ENCODE results near the gene DCT.

DCT gene

GRCh38 chr13:94414708-94415107 is 64.8 kb downstream of the DCT start:
- no peaks in the 10 kb centered on the region for H3K79me2 ChIP-seq (ENCODE audit: insufficient read depth, low read length)
- no peak overlapping the region for H3K4me3 ChIP-seq (ENCODE audit: low read length, poor library complexity, severe bottlenecking)
- H3K4me1 ChIP-seq (ENCODE audit: insufficient read depth, low read length, poor library complexity, severe bottlenecking), result peaks cover 4% of the 10 kb centered on the region
- H2AFZ ChIP-seq (ENCODE audit: low read length), result no peak overlapping the region
- TF ChIP-seq, protein P1, sequence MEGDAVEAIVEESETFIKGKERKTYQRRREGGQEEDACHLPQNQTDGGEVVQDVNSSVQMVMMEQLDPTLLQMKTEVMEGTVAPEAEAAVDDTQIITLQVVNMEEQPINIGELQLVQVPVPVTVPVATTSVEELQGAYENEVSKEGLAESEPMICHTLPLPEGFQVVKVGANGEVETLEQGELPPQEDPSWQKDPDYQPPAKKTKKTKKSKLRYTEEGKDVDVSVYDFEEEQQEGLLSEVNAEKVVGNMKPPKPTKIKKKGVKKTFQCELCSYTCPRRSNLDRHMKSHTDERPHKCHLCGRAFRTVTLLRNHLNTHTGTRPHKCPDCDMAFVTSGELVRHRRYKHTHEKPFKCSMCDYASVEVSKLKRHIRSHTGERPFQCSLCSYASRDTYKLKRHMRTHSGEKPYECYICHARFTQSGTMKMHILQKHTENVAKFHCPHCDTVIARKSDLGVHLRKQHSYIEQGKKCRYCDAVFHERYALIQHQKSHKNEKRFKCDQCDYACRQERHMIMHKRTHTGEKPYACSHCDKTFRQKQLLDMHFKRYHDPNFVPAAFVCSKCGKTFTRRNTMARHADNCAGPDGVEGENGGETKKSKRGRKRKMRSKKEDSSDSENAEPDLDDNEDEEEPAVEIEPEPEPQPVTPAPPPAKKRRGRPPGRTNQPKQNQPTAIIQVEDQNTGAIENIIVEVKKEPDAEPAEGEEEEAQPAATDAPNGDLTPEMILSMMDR (conservative IDR thresholded peaks at IDR 0.05; ENCODE audit: low read length), result no peak
- TF ChIP-seq EZH2phosphoT487 (IDR thresholded peaks at IDR 0.05; ENCODE audit: borderline replicate concordance), result no peak
- H3K9me2 ChIP-seq (replicated peaks; ENCODE audit: low read depth, low read length), result no peaks in the 10 kb centered on the region
- no peaks in the 10 kb centered on the region for H3K36me3 ChIP-seq (ENCODE audit: insufficient read depth, low read length)
- H3K27me3 ChIP-seq (ENCODE audit: insufficient read depth, low read length, poor library complexity, severe bottlenecking), result no peaks in the 10 kb centered on the region
- H3F3A ChIP-seq (ENCODE audit: low read depth), result no peaks in the 10 kb centered on the region
- H3K9ac ChIP-seq (ENCODE audit: low read depth, low read length, poor library complexity, severe bottlenecking), result no peak overlapping the region
- H3K9me3 ChIP-seq (ENCODE audit: insufficient read depth, low read depth, low read length), result no peaks in the 10 kb centered on the region
- H3K4me2 ChIP-seq (ENCODE audit: low read depth, low read length, poor library complexity, severe bottlenecking), result no peak overlapping the region
- no peaks in the 10 kb centered on the region for H4K20me1 ChIP-seq (ENCODE audit: insufficient read depth, low read length, poor library complexity, severe bottlenecking)

GRCh38 chr13:94414141-94414540 is 65.3 kb downstream of the DCT start:
- no peak overlapping the region for H3K9ac ChIP-seq (ENCODE audit: low read depth, low read length, poor library complexity, severe bottlenecking)
- no peak overlapping the region for H2AFZ ChIP-seq (ENCODE audit: low read length)
- H3K36me3 ChIP-seq (ENCODE audit: insufficient read depth, low read length), result no peaks in the 10 kb centered on the region
- no peak overlapping the region for H3K4me2 ChIP-seq (ENCODE audit: low read depth, low read length, poor library complexity, severe bottlenecking)
- no peaks in the 10 kb centered on the region for H3F3A ChIP-seq (ENCODE audit: low read depth)
- no peak overlapping the region for H3K4me3 ChIP-seq (ENCODE audit: low read length, poor library complexity, severe bottlenecking)
- no peak for TF ChIP-seq EZH2phosphoT487 (IDR thresholded peaks at IDR 0.05; ENCODE audit: borderline replicate concordance)
- TF ChIP-seq, protein P1 (conservative IDR thresholded peaks at IDR 0.05; ENCODE audit: low read length), result no peak
- H4K20me1 ChIP-seq (ENCODE audit: insufficient read depth, low read length, poor library complexity, severe bottlenecking), result no peaks in the 10 kb centered on the region
- no peaks in the 10 kb centered on the region for H3K79me2 ChIP-seq (ENCODE audit: insufficient read depth, low read length)
- no peaks in the 10 kb centered on the region for H3K9me2 ChIP-seq (replicated peaks; ENCODE audit: low read depth, low read length)
- peaks cover 4% of the 10 kb centered on the region for H3K4me1 ChIP-seq (ENCODE audit: insufficient read depth, low read length, poor library complexity, severe bottlenecking)
- no peaks in the 10 kb centered on the region for H3K27me3 ChIP-seq (ENCODE audit: insufficient read depth, low read length, poor library complexity, severe bottlenecking)
- H3K9me3 ChIP-seq (ENCODE audit: insufficient read depth, low read depth, low read length), result no peaks in the 10 kb centered on the region

DNA sequence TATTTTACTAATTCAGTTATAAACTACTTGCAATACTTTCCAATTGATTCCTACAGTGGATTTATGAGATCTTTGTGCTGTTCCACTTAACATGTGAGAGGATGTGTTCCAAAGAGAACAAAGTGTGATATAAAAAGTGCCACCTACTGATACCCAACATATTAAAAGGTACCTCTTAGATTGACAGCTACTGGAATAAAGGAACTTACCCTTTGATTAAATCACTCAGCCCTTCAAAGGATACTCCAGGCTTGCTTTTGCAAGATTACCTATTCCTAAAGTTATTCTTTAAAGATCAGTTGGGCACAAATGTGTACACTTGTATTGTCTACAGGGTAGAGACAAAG is 65.9 kb downstream of the DCT start:
- H3K4me2 ChIP-seq (ENCODE audit: low read depth, low read length, poor library complexity, severe bottlenecking), result no peak overlapping the region
- TF ChIP-seq EZH2phosphoT487 (IDR thresholded peaks at IDR 0.05; ENCODE audit: borderline replicate concordance), result no peak
- TF ChIP-seq, protein P1 (conservative IDR thresholded peaks at IDR 0.05; ENCODE audit: low read length), result no peak
- no peaks in the 10 kb centered on the region for H3K4me1 ChIP-seq (ENCODE audit: insufficient read depth, low read length, poor library complexity, severe bottlenecking)
- no peaks in the 10 kb centered on the region for H3K36me3 ChIP-seq (ENCODE audit: insufficient read depth, low read length)
- H3K9me3 ChIP-seq (ENCODE audit: insufficient read depth, low read depth, low read length), result no peaks in the 10 kb centered on the region
- no peak overlapping the region for H3K4me3 ChIP-seq (ENCODE audit: low read length, poor library complexity, severe bottlenecking)
- H3K79me2 ChIP-seq (ENCODE audit: insufficient read depth, low read length), result no peaks in the 10 kb centered on the region
- H4K20me1 ChIP-seq (ENCODE audit: insufficient read depth, low read length, poor library complexity, severe bottlenecking), result no peaks in the 10 kb centered on the region
- no peak overlapping the region for H2AFZ ChIP-seq (ENCODE audit: low read length)
- no peaks in the 10 kb centered on the region for H3K27me3 ChIP-seq (ENCODE audit: insufficient read depth, low read length, poor library complexity, severe bottlenecking)
- no peaks in the 10 kb centered on the region for H3K9me2 ChIP-seq (replicated peaks; ENCODE audit: low read depth, low read length)
- no peak overlapping the region for H3K9ac ChIP-seq (ENCODE audit: low read depth, low read length, poor library complexity, severe bottlenecking)
- no peaks in the 10 kb centered on the region for H3F3A ChIP-seq (ENCODE audit: low read depth)

All from Loucy (cell line).